Astrocyte of the cerebellum (primary cell): ENCODE results near the gene MESP1.

Experiments used
- DNase-seq: peaks from one replicate; pipeline ENCODE4 v3.0.0-alpha.2; 2011; ENCODE audit warnings: low read depth
- H3K4me3 ChIP-seq: 2 replicates; pipeline ENCODE4 v1.5.1; 2011; ENCODE audit warnings: mild to moderate bottlenecking, low read depth, low read length, moderate library complexity
- in situ Hi-C: cut with HindIII; loops from 2 replicates; pipeline ENCODE4 v1.10.0; 2017; ENCODE audit warnings: low sequenced_read_pairs
- TF ChIP-seq, protein P1 (sequence below): IDR thresholded peaks from 2 replicates; pipeline ENCODE4 v1.5.1; 2012; ENCODE audit warnings: low read length, low read depth, moderate library complexity, mild to moderate bottlenecking; ENCODE audit errors: missing control alignments

The MESP1 gene

GRCh38 chr15:89746386-89746780 is 4.7 kb downstream of the MESP1 start:
- in situ Hi-C loops, result no loop called here
- TF ChIP-seq, protein P1, sequence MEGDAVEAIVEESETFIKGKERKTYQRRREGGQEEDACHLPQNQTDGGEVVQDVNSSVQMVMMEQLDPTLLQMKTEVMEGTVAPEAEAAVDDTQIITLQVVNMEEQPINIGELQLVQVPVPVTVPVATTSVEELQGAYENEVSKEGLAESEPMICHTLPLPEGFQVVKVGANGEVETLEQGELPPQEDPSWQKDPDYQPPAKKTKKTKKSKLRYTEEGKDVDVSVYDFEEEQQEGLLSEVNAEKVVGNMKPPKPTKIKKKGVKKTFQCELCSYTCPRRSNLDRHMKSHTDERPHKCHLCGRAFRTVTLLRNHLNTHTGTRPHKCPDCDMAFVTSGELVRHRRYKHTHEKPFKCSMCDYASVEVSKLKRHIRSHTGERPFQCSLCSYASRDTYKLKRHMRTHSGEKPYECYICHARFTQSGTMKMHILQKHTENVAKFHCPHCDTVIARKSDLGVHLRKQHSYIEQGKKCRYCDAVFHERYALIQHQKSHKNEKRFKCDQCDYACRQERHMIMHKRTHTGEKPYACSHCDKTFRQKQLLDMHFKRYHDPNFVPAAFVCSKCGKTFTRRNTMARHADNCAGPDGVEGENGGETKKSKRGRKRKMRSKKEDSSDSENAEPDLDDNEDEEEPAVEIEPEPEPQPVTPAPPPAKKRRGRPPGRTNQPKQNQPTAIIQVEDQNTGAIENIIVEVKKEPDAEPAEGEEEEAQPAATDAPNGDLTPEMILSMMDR, result no peak
- no peak overlapping the region for H3K4me3 ChIP-seq
- no peak for DNase-seq

DNA sequence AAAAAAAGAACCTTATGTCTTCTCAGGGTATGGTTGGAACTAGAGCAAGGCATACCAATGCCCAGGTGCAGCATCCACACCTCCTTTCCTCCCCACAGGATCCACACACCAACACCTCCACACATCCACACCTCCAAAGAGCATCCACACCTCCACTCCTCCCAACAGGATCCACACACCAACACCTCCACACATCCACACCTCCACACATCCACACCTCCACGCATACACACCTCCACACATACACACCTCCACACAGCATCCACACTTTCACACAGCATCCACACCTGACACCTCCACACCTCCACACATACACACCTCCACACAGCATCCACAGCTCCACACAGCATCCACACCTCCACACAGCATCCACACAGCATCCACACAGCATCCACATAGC is 5.3 kb downstream of the MESP1 start:
- TF ChIP-seq, protein P1, result no peak
- in situ Hi-C loops, result no loop called here
- DNase-seq, result no peak
- H3K4me3 ChIP-seq, result no peak overlapping the region

DNA sequence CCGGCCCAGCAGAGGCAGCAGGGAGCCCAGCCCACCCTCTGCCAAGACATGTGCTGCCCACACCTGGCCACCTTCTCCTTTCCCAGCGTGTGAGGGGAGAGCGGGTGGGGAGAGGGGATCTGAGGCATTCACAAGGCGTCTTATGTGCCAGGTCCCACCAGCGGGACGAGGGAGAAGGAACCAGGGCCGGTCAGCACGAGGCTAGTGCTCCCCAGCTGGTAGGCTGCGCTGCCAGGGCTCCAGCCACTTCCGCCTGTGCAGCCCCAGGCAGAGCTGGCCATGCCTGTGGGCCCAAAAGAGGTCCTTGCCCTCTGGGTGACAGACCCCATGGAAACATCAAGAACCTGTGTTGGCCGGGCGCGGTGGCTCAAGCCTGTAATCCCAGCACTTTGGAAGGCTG is 5.9 kb downstream of the MESP1 start:
- in situ Hi-C loops, result no loop called here
- H3K4me3 ChIP-seq, result no peak overlapping the region
- TF ChIP-seq, protein P1, result no peak
- DNase-seq, result no peak

DNA sequence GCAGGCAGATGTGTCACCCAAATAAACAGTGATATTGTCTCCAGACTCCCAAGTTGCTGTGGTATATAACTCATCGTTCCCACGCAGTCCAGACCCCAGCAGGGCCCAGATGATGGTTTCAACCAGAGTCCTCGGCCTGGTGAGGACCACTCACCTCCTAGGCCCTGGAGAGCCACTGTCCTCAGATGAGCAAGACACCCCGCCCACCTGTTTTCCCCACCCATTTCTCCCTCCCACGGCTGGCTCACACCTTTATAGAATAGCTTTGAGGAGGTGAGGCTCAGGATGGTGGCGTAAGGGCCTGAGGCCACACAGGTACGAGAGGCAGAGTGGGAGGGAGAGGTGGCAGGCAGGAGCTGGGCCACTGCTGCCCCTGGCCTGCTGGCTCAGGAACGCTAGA is 7.5 kb downstream of the MESP1 start:
- in situ Hi-C loops, result no loop called here
- DNase-seq, result no peak
- TF ChIP-seq, protein P1, result no peak
- no peak overlapping the region for H3K4me3 ChIP-seq

DNA sequence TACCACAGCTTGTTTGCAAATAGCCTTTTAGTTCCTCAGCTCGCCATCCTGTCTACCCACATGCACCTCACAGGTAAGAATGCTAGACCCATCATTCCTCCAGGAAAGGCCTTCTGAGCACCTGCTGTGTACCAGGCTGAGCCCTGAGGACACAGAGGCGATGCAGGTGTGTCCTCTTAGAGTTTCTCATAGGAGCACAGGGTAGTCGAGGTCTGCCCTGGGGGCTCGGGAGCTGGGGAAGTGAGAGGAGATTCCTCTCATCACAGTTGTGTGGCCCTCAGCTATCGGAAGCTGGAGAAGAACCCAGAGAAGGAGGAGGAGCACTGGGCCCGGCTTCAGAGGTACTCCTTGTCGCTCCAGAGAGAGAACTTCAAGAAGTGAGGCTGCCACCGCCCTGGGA is 8.0 kb downstream of the MESP1 start:
- in situ Hi-C loops, result no loop called here
- DNase-seq, result no peak
- TF ChIP-seq, protein P1, result no peak
- no peak overlapping the region for H3K4me3 ChIP-seq

- in situ Hi-C loops, result no loop called here
- DNase-seq, result peak; percentile 71
- TF ChIP-seq, protein P1, result peak; percentile 88
- H3K4me3 ChIP-seq, result no peak overlapping the region
Measured at GRCh38 chr15:89740137-89740536, 10.9 kb downstream of the MESP1 start.

DNA sequence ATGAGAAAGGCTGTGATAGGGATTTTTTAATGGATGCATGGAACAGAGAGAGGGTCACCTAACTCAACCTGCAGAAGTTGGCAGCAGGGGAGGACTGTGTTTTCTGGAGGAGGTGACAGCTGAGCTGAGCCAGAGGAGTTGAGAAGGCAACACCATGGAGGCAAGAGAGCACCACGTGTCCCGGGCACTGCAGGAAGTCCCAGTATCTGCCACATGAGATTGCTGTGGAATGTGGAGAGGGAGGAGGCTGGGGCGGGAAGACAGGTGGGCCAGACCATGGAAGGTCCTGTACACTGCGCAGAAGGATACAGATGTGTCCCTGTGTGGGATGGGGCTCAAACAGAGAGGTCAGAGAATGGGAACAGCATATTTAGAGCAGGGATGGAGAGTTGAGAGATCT is 15.3 kb downstream of the MESP1 start:
- no peak overlapping the region for H3K4me3 ChIP-seq
- in situ Hi-C loops, result no loop called here
- TF ChIP-seq, protein P1, result no peak
- no peak for DNase-seq
